HepG2 (cell line): ENCODE results near the gene SHISAL1.

Experiments
- CBX1 ChIP-seq: IDR thresholded peaks from one replicate; pipeline ENCODE4 v1.6.1; 2016; ENCODE audit warnings: antibody characterized with exemption, low read depth
- EP300 ChIP-seq, 3 experiments: sonication (generic) in 1 of 3; formaldehyde crosslinking in 1 of 3; IDR thresholded peaks; 2 replicates each; pipeline versions ENCODE4 v1.5.1 to v1.6.1; 2011 to 2020; ENCODE audit warnings: low read depth in 2 of 3, low read length in 2 of 3, borderline replicate concordance in 1 of 3, improper control_type of control experiment in 1 of 3, mild to moderate bottlenecking in 1 of 3, missing genetic modification reagents in 1 of 3, moderate library complexity in 1 of 3
- ESRRA ChIP-seq: sonication (generic); formaldehyde crosslinking; IDR thresholded peaks from 2 replicates; pipeline ENCODE4 v1.5.1; 2020; ENCODE audit warnings: mild to moderate bottlenecking, low read depth, missing genetic modification reagents
- HMGXB4 ChIP-seq, 2 experiments: sonication (generic) in 1 of 2; formaldehyde crosslinking in 1 of 2; IDR thresholded peaks; 2 replicates each; pipeline versions ENCODE4 v1.4.0 to v1.6.1; 2018 to 2020; ENCODE audit warnings: missing genetic modification reagents in 2 of 2, borderline replicate concordance in 1 of 2, low read depth in 1 of 2, mild to moderate bottlenecking in 1 of 2, missing biosample characterization in 1 of 2
- PRMT3 ChIP-seq: sonication (generic); formaldehyde crosslinking; IDR thresholded peaks from 2 replicates; pipeline ENCODE4 v1.8.1; 2022; ENCODE audit warnings: low read depth, mild to moderate bottlenecking, moderate library complexity, missing genetic modification reagents, borderline replicate concordance
- SRF ChIP-seq: IDR thresholded peaks from 2 replicates; pipeline ENCODE4 v1.6.1; 2011; ENCODE audit warnings: mild to moderate bottlenecking, low read depth, low read length, moderate library complexity
- ZGPAT ChIP-seq: IDR thresholded peaks from 2 replicates; pipeline ENCODE4 v1.6.1; 2016; ENCODE audit warnings: mild to moderate bottlenecking
- ZNF230 ChIP-seq: sonication (generic); formaldehyde crosslinking; IDR thresholded peaks from 2 replicates; pipeline ENCODE4 v1.4.0; 2020; ENCODE audit warnings: mild to moderate bottlenecking, missing genetic modification reagents
- ZNF451 ChIP-seq: sonication (generic); formaldehyde crosslinking; IDR thresholded peaks from 2 replicates; pipeline ENCODE4 v1.5.0; 2020; ENCODE audit warnings: mild to moderate bottlenecking, missing genetic modification reagents

GRCh38 chr22:44309137-44309536 is 3.6 kb downstream of the SHISAL1 start:
- no peak for TF ChIP-seq HMGXB4 (CRISPR knock-in tag; IDR thresholded peaks at IDR 0.05; ENCODE audit: borderline replicate concordance in 1 of 2, low read depth in 1 of 2)
- no peak for TF ChIP-seq ZNF451 (CRISPR knock-in tag)
- no peak for TF ChIP-seq SRF
- no peak for TF ChIP-seq ZGPAT (CRISPR knock-in tag)
- no peak for TF ChIP-seq CBX1
- TF ChIP-seq ZNF230, result no peak
- no peak for TF ChIP-seq ESRRA (CRISPR knock-in tag)
- no peak for TF ChIP-seq EP300 (IDR thresholded peaks at IDR 0.05; ENCODE audit: low read depth in 2 of 2, low read length in 2 of 2)
- TF ChIP-seq EP300 (CRISPR knock-in tag; IDR thresholded peaks at IDR 0.05; ENCODE audit: borderline replicate concordance), result no peak
- TF ChIP-seq PRMT3 (CRISPR knock-in tag), result no peak
